B cell (primary cell): ENCODE data around the gene WDR35. TPM values are rescaled to one million over a fixed set of nuclear protein-coding genes. Genes with fewer than 3 reads are reported as not detected.
"Not testable (repeated sequence)": the region's sequence is repeated elsewhere in the genome, so short reads cannot be mapped to it uniquely, and the experiment has no call there.

Experiments used
- ATAC-seq: fragments of 200-7000 bp; cut with Tn5 transposase; one replicate; pipeline ENCODE4 v1.10.0; 2021; ENCODE audit warnings: low read depth, mild to moderate bottlenecking, moderate number of reproducible peaks, moderate library complexity
- CTCF ChIA-PET: fragments of 350-600 bp; sonication (Branson Sonifier 250); formaldehyde crosslinking; loops from one replicate; lab custom pipeline; 2021; ENCODE audit warnings: antibody characterized with exemption, inconsistent platforms; lab: Charles Lee
- POLR2A ChIA-PET: fragments of 350-600 bp; sonication (Branson Sonifier 250); formaldehyde crosslinking; loops from one replicate; lab custom pipeline; 2021; ENCODE audit warnings: antibody characterized with exemption; lab: Charles Lee
- DNase-seq: peaks from one replicate; pipeline ENCODE4 v3.0.0; 2013
- H2AFZ ChIP-seq: 2 replicates; pipeline ENCODE4 v1.6.1; 2012; ENCODE audit warnings: mild to moderate bottlenecking, low read depth, low read length; ENCODE audit not compliant: insufficient read depth, poor library complexity, severe bottlenecking
- H3K27ac ChIP-seq, 2 donors: 1 replicate in 1 of 2; 2 replicates in 1 of 2; pipeline ENCODE4 v1.5.1; 2012 to 2013; ENCODE audit warnings: low read length in 2 of 2, mild to moderate bottlenecking in 2 of 2, moderate library complexity in 1 of 2
- H3K27me3 ChIP-seq, 4 experiments: fragments of 200-600 bp in 1 of 4; sonication (generic) in 1 of 4; replicated peaks in 1 of 4; 1 replicate in 2 of 4; 2 replicates in 2 of 4; pipeline versions ENCODE4 v1.6.1 to v1.7.0; 2013 to 2016; ENCODE audit warnings: low read length in 3 of 4, mild to moderate bottlenecking in 2 of 4, mixed read lengths in 1 of 4, moderate library complexity in 1 of 4; ENCODE audit not compliant: insufficient read depth in 4 of 4, control insufficient read depth in 3 of 4; ENCODE audit errors: control extremely low read depth in 1 of 4
- H3K36me3 ChIP-seq, 2 experiments: replicated peaks in 1 of 2; 1 replicate in 1 of 2; 2 replicates in 1 of 2; pipeline versions ENCODE4 v1.6.1 to v1.7.1; 2013; ENCODE audit warnings: low read length in 1 of 2; ENCODE audit not compliant: insufficient read depth in 2 of 2, control insufficient read depth in 1 of 2; ENCODE audit errors: control extremely low read depth in 1 of 2, extremely low read depth in 1 of 2
- H3K4me1 ChIP-seq, 2 donors: fragments of 200-600 bp in 1 of 2; sonication (generic) in 1 of 2; 1 replicate in 1 of 2; 2 replicates in 1 of 2; pipeline versions ENCODE4 v1.5.1 to v1.6.1; 2013 to 2017; ENCODE audit warnings: low read length in 2 of 2; ENCODE audit not compliant: control insufficient read depth in 2 of 2, insufficient read depth in 2 of 2
- H3K4me2 ChIP-seq: replicated peaks from 2 replicates; pipeline ENCODE3; 2012; ENCODE audit warnings: mild to moderate bottlenecking, low read depth, low read length; ENCODE audit not compliant: poor library complexity, severe bottlenecking
- H3K4me3 ChIP-seq, 5 experiments: fragments of 200-600 bp in 1 of 5; sonication (generic) in 1 of 5; 1 replicate in 3 of 5; 2 replicates in 2 of 5; pipeline versions ENCODE4 v1.5.1 to v1.7.0; 2011 to 2016; ENCODE audit warnings: low read length in 4 of 5, mild to moderate bottlenecking in 4 of 5, low read depth in 2 of 5, control low read depth in 1 of 5, moderate library complexity in 1 of 5; ENCODE audit not compliant: insufficient read depth in 1 of 5; ENCODE audit errors: control extremely low read depth in 1 of 5, extremely low read depth in 1 of 5
- H3K79me2 ChIP-seq: fragments of 200-600 bp; sonication (generic); one replicate; pipeline ENCODE4 v1.6.0; 2016; ENCODE audit warnings: low read length; ENCODE audit not compliant: control insufficient read depth, insufficient read depth
- H3K9ac ChIP-seq: fragments of 200-600 bp; sonication (generic); 2 replicates; pipeline ENCODE4 v1.6.1; 2017; ENCODE audit warnings: mild to moderate bottlenecking, low read length, moderate library complexity
- H3K9me3 ChIP-seq, 3 donors: one replicate each; pipeline versions ENCODE4 v1.6.1 to v1.7.1; 2013; ENCODE audit warnings: low read length in 2 of 3; ENCODE audit not compliant: control insufficient read depth in 2 of 3, insufficient read depth in 1 of 3; ENCODE audit errors: control extremely low read depth in 1 of 3
- H4K20me1 ChIP-seq: 2 replicates; pipeline ENCODE4 v1.6.0; 2012; ENCODE audit warnings: mild to moderate bottlenecking, low read length; ENCODE audit not compliant: insufficient read depth, control insufficient read depth, poor library complexity, severe bottlenecking
- H3K27ac Mint-ChIP-seq: one replicate; pipeline ENCODE4 v1.8.0; 2021; ENCODE audit warnings: mixed read lengths
- H3K27me3 Mint-ChIP-seq: one replicate; pipeline ENCODE4 v1.8.0; 2021; ENCODE audit warnings: mixed read lengths
- H3K4me1 Mint-ChIP-seq: one replicate; pipeline ENCODE4 v1.8.0; 2021; ENCODE audit warnings: mixed read lengths
- H3K4me3 Mint-ChIP-seq: one replicate; pipeline ENCODE4 v1.8.0; 2021; ENCODE audit warnings: mixed read lengths
- H3K9me3 Mint-ChIP-seq: one replicate; pipeline ENCODE4 v1.8.0; 2022; ENCODE audit warnings: mixed read lengths; ENCODE audit not compliant: insufficient read depth
- EZH2 ChIP-seq: IDR thresholded peaks from 2 replicates; pipeline ENCODE4 v1.6.1; 2012; ENCODE audit warnings: borderline replicate concordance, low read depth, mild to moderate bottlenecking, moderate library complexity, low read length; ENCODE audit not compliant: insufficient read depth, poor library complexity, severe bottlenecking
- whole genome bisulfite sequencing: methylation state at CpG from one replicate; pipeline ENCODE4 v1.1.5; 2013; ENCODE audit warnings: missing lambda C conversion rate; ENCODE audit not compliant: insufficient coverage; 5-methylcytosine and 5-hydroxymethylcytosine counted together
- intact Hi-C: fragments of 100-400 bp; cut with micrococcal nuclease; formaldehyde crosslinking; loops from one replicate; pipeline ENCODE4 v1.10.0; 2022
- polyA plus RNA-seq: library from polyadenylated mRNA; depleted of rRNA; stranded (reverse); fragments of >200 nt; gene quantifications from 2 replicates; pipeline ENCODE4 v1.2.3, GENCODE V29; 2012
- total RNA-seq, 2 donors: library from RNA; stranded (reverse); fragments of 120-200 nt in 1 of 2; gene quantifications; 1 replicate in 1 of 2; 2 replicates in 1 of 2; pipeline versions ENCODE4 v1.2.3 to v1.2.4, GENCODE V29; 2013 to 2022
- TF ChIP-seq, protein P1 (sequence below): fragments of 200-600 bp; IDR thresholded peaks from one replicate; pipeline ENCODE4 v1.8.0; 2022; ENCODE audit warnings: antibody characterized with exemption, mild to moderate bottlenecking

WDR35 gene
- total and polyA plus RNA-seq, 2 donors (not counting 1 experiment from before 2014, with no cell fraction given) = 2.4 to 9.4 TPM

DNA sequence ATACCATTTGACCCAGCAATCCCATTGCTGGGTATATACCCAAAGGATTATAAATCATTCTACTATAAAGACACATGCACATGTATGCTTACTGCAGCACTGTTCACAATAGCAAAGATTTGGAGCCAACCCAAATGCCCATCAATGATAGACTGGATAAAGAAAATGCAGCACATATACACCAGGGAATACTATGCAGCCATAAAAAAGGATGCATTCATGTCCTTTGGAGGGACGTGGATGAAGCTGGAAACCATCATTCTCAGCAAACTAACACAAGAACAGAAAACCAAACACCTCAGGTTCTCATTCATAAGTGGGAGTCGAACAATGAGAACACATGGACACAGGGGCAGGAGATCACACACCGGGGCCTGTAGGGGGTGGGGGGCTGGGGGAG is 67.7 kb downstream of the WDR35 start:
- H3K27me3 Mint-ChIP-seq, H4K20me1 ChIP-seq, CTCF ChIA-PET, H3K4me1 Mint-ChIP-seq, H3K9ac ChIP-seq, H3K36me3 ChIP-seq, H3K79me2 ChIP-seq, H3K27me3 ChIP-seq, H3K9me3 Mint-ChIP-seq, H3K4me3 ChIP-seq, H3K4me3 Mint-ChIP-seq, H3K27ac ChIP-seq, H3K4me2 ChIP-seq, POLR2A ChIA-PET, H3K4me1 ChIP-seq, intact Hi-C loops, ATAC-seq, H3K27ac Mint-ChIP-seq, H3K9me3 ChIP-seq, H2AFZ ChIP-seq, DNase-seq: not testable (repeated sequence)
- WGBS = 67% methylated on average over 1 of the region's 3 CpGs

DNA sequence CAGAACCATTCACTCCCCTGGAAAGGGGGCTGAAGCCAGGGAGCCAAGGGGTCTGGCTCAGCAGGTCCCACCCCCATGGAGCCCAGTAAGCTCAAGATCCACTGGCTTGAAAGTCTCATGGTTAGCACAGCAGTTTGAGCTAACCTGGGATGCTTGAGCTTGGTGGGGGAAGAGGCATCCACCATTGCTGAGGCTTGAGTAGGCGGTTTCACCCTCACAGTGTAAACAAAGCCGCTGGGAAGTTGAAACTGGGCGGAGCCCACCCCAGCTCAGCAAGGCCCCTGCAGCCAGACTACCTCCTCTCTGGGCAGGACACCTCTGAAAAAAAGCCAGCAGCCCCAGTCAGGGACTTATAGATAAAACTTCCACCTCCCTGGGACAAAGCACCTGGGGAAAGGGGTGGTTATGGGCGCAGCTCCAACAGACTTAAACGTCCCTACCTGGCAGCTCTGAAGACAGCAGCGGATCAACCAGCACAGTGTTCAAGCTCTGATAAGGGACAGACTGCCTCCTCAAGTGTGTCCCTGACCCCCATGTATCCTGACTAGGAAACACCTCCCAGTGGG is 73.4 kb downstream of the WDR35 start:
- no peak overlapping the region for H3K4me3 Mint-ChIP-seq
- no peaks in the 10 kb centered on the region for H3K27me3 Mint-ChIP-seq
- H3K9ac ChIP-seq = no peak overlapping the region
- intact Hi-C loops = no loop called here
- ChIA-PET CTCF (no interaction called here), POLR2A (no interaction called here)
- H3K4me1 ChIP-seq = no peaks in the 10 kb centered on the region
- no peaks in the 10 kb centered on the region for H3K9me3 Mint-ChIP-seq
- H3K27me3 ChIP-seq = no peaks in the 10 kb centered on the region
- no peak overlapping the region for H2AFZ ChIP-seq
- no peak for ATAC-seq
- H3K27ac ChIP-seq = no peak overlapping the region
- H3K9me3 ChIP-seq = peaks cover 0 to 8% (median 0%) of the 10 kb centered on the region in 3 donors
- 96% methylated on average over 5 of the region's 6 CpGs for WGBS
- H3K27ac Mint-ChIP-seq = no peak overlapping the region
- DNase-seq = no peak
- H3K36me3 ChIP-seq = peaks cover 0 to 1% of the 10 kb centered on the region in 2 experiments
- no peaks in the 10 kb centered on the region for H4K20me1 ChIP-seq
- H3K4me3 ChIP-seq = no peak overlapping the region
- no peaks in the 10 kb centered on the region for H3K4me1 Mint-ChIP-seq
- no peak for TF ChIP-seq EZH2
- TF ChIP-seq, protein P1, sequence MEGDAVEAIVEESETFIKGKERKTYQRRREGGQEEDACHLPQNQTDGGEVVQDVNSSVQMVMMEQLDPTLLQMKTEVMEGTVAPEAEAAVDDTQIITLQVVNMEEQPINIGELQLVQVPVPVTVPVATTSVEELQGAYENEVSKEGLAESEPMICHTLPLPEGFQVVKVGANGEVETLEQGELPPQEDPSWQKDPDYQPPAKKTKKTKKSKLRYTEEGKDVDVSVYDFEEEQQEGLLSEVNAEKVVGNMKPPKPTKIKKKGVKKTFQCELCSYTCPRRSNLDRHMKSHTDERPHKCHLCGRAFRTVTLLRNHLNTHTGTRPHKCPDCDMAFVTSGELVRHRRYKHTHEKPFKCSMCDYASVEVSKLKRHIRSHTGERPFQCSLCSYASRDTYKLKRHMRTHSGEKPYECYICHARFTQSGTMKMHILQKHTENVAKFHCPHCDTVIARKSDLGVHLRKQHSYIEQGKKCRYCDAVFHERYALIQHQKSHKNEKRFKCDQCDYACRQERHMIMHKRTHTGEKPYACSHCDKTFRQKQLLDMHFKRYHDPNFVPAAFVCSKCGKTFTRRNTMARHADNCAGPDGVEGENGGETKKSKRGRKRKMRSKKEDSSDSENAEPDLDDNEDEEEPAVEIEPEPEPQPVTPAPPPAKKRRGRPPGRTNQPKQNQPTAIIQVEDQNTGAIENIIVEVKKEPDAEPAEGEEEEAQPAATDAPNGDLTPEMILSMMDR = no peak
- H3K79me2 ChIP-seq = no peaks in the 10 kb centered on the region
- no peak overlapping the region for H3K4me2 ChIP-seq
